ENCODE measurements around the gene PLOD2.

PLOD2 gene

DNA sequence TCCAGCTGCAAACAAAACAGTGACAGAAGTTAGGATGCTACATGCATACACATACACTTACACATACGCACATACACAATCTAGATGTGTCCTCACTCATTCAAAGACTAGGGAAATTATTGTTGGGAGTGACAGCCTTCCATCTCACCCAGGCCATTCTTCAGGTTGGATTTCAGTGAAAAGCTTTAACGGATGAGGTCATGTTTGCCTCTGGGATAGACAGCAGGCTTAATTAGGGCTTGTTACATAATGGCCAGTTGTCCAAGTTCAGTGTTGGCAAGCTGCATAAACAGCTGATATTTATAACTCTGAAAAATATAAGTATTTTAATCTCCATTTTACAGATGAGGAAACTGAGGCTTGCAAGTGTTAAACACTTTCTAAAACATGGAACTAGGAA is 35.8 kb upstream of the PLOD2 start:
- TF ChIP-seq YY1 (IDR thresholded peaks at IDR 0.05; ENCODE audit: low read depth) = no peak
- TF ChIP-seq, protein P1, sequence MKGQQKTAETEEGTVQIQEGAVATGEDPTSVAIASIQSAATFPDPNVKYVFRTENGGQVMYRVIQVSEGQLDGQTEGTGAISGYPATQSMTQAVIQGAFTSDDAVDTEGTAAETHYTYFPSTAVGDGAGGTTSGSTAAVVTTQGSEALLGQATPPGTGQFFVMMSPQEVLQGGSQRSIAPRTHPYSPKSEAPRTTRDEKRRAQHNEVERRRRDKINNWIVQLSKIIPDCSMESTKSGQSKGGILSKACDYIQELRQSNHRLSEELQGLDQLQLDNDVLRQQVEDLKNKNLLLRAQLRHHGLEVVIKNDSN (IDR thresholded peaks at IDR 0.05) = no peak
- TF ChIP-seq MAX (IDR thresholded peaks at IDR 0.05) = no peak
- TF ChIP-seq EP300 (IDR thresholded peaks at IDR 0.05; ENCODE audit: borderline replicate concordance) = no peak
- no peak for TF ChIP-seq TCF12 (IDR thresholded peaks at IDR 0.05; ENCODE audit: low read depth)
- TF ChIP-seq RAD21 (IDR thresholded peaks at IDR 0.05; ENCODE audit: low read depth) = no peak
- TF ChIP-seq CEBPB (IDR thresholded peaks at IDR 0.05) = no peak
- no peak for TF ChIP-seq FOXM1 (IDR thresholded peaks at IDR 0.05; ENCODE audit: borderline replicate concordance, low read depth)
- TF ChIP-seq, protein P2, sequence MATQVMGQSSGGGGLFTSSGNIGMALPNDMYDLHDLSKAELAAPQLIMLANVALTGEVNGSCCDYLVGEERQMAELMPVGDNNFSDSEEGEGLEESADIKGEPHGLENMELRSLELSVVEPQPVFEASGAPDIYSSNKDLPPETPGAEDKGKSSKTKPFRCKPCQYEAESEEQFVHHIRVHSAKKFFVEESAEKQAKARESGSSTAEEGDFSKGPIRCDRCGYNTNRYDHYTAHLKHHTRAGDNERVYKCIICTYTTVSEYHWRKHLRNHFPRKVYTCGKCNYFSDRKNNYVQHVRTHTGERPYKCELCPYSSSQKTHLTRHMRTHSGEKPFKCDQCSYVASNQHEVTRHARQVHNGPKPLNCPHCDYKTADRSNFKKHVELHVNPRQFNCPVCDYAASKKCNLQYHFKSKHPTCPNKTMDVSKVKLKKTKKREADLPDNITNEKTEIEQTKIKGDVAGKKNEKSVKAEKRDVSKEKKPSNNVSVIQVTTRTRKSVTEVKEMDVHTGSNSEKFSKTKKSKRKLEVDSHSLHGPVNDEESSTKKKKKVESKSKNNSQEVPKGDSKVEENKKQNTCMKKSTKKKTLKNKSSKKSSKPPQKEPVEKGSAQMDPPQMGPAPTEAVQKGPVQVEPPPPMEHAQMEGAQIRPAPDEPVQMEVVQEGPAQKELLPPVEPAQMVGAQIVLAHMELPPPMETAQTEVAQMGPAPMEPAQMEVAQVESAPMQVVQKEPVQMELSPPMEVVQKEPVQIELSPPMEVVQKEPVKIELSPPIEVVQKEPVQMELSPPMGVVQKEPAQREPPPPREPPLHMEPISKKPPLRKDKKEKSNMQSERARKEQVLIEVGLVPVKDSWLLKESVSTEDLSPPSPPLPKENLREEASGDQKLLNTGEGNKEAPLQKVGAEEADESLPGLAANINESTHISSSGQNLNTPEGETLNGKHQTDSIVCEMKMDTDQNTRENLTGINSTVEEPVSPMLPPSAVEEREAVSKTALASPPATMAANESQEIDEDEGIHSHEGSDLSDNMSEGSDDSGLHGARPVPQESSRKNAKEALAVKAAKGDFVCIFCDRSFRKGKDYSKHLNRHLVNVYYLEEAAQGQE (IDR thresholded peaks at IDR 0.05; ENCODE audit: low read depth) = no peak
- TF ChIP-seq TEAD4 (IDR thresholded peaks at IDR 0.05) = no peak

GRCh38 chr3:146195605-146196004 is 34.6 kb upstream of the PLOD2 start:
- TF ChIP-seq YY1 (IDR thresholded peaks at IDR 0.05; ENCODE audit: low read depth) = no peak
- TF ChIP-seq RAD21 (IDR thresholded peaks at IDR 0.05; ENCODE audit: low read depth) = no peak
- TF ChIP-seq TCF12 (IDR thresholded peaks at IDR 0.05; ENCODE audit: low read depth) = no peak
- no peak for TF ChIP-seq TAF1 (IDR thresholded peaks at IDR 0.05; ENCODE audit: low read depth)
- TF ChIP-seq ZBTB7A (IDR thresholded peaks at IDR 0.05; ENCODE audit: low read depth) = no peak
- no peak for TF ChIP-seq TEAD4 (IDR thresholded peaks at IDR 0.05)
- no peak for TF ChIP-seq FOXM1 (IDR thresholded peaks at IDR 0.05; ENCODE audit: borderline replicate concordance, low read depth)
- TF ChIP-seq EP300 (IDR thresholded peaks at IDR 0.05; ENCODE audit: borderline replicate concordance) = no peak

DNA sequence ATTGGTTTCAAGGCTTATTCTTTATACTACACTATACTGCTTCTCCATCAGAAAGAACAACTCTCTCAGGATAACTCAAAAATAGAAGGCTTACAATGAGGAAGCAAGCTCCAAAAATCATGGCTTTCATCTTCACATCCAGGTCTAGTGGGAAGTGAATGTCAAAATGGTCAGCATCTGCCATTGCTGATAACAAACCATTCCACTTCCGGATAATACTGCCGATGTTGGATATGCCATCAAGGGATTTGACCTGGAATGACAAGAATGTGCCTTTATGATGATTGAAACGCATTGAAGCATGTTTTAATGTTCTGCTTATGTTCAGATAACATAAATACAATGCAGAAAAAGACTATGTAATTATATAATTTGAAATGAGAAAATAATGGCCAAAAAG is 34.0 kb upstream of the PLOD2 start:
- TF ChIP-seq EP300 (IDR thresholded peaks at IDR 0.05; ENCODE audit: borderline replicate concordance) = no peak
- no peak for TF ChIP-seq EGR1 (IDR thresholded peaks at IDR 0.05)
- TF ChIP-seq TAF1 (IDR thresholded peaks at IDR 0.05; ENCODE audit: low read depth) = no peak
- no peak for TF ChIP-seq ZBTB7A (IDR thresholded peaks at IDR 0.05; ENCODE audit: low read depth)
- no peak for TF ChIP-seq TCF12 (IDR thresholded peaks at IDR 0.05; ENCODE audit: low read depth)
- TF ChIP-seq YY1 (IDR thresholded peaks at IDR 0.05; ENCODE audit: low read depth) = no peak
- TF ChIP-seq CREB1 (IDR thresholded peaks at IDR 0.05; ENCODE audit: low read depth) = no peak
- TF ChIP-seq CEBPB (IDR thresholded peaks at IDR 0.05) = no peak
- TF ChIP-seq, protein P2 (IDR thresholded peaks at IDR 0.05; ENCODE audit: low read depth) = no peak
- no peak for TF ChIP-seq RAD21 (IDR thresholded peaks at IDR 0.05; ENCODE audit: low read depth)
- TF ChIP-seq TEAD4 (IDR thresholded peaks at IDR 0.05) = no peak
- no peak for TF ChIP-seq MAX (IDR thresholded peaks at IDR 0.05)
- TF ChIP-seq NFIC (IDR thresholded peaks at IDR 0.05) = no peak

GRCh38 chr3:146191051-146191450 is 30.1 kb upstream of the PLOD2 start:
- no peak for TF ChIP-seq EP300 (IDR thresholded peaks at IDR 0.05; ENCODE audit: borderline replicate concordance)
- no peak for TF ChIP-seq FOXM1 (IDR thresholded peaks at IDR 0.05; ENCODE audit: borderline replicate concordance, low read depth)
- TF ChIP-seq NFIC (IDR thresholded peaks at IDR 0.05) = no peak
- TF ChIP-seq RAD21 (IDR thresholded peaks at IDR 0.05; ENCODE audit: low read depth) = no peak
- TF ChIP-seq TCF12 (IDR thresholded peaks at IDR 0.05; ENCODE audit: low read depth) = no peak
- TF ChIP-seq TAF1 (IDR thresholded peaks at IDR 0.05; ENCODE audit: low read depth) = no peak
- TF ChIP-seq CEBPB (IDR thresholded peaks at IDR 0.05) = no peak
- TF ChIP-seq, protein P1 (IDR thresholded peaks at IDR 0.05) = no peak
- TF ChIP-seq, protein P2 (IDR thresholded peaks at IDR 0.05; ENCODE audit: low read depth) = no peak
- TF ChIP-seq MAX (IDR thresholded peaks at IDR 0.05) = no peak
- TF ChIP-seq YY1 (IDR thresholded peaks at IDR 0.05; ENCODE audit: low read depth) = no peak
- no peak for TF ChIP-seq ZBTB7A (IDR thresholded peaks at IDR 0.05; ENCODE audit: low read depth)
- TF ChIP-seq EGR1 (IDR thresholded peaks at IDR 0.05) = no peak
- no peak for TF ChIP-seq TEAD4 (IDR thresholded peaks at IDR 0.05)
- no peak for TF ChIP-seq CREB1 (IDR thresholded peaks at IDR 0.05; ENCODE audit: low read depth)
